Stomach smooth muscle (tissue), 2 donors: ENCODE results near the gene WNK4.
A peak's percentile ranks its signal among the peaks of the same experiment; 100 is the strongest.

Experiments
- H3K27ac ChIP-seq: one replicate; pipeline ENCODE4 v1.7.0; 2013; ENCODE audit warnings: mild to moderate bottlenecking, low read length, inconsistent platforms
- H3K27me3 ChIP-seq, 2 donors: one replicate each; pipeline ENCODE4 v1.7.0; 2013; ENCODE audit warnings: low read length in 2 of 2; ENCODE audit not compliant: insufficient read depth in 2 of 2, control insufficient read depth in 1 of 2
- H3K36me3 ChIP-seq, 2 donors: one replicate each; pipeline ENCODE4 v1.7.0; 2013; ENCODE audit warnings: low read length in 2 of 2; ENCODE audit not compliant: control insufficient read depth in 2 of 2, insufficient read depth in 2 of 2
- H3K4me1 ChIP-seq: one replicate; pipeline ENCODE4 v1.7.0; 2013; ENCODE audit warnings: low read length; ENCODE audit not compliant: control insufficient read depth, insufficient read depth
- H3K4me3 ChIP-seq, 2 donors: one replicate each; pipeline ENCODE4 v1.7.0; 2013; ENCODE audit warnings: low read length in 2 of 2
- H3K9ac ChIP-seq, 2 donors: one replicate each; pipeline ENCODE4 v1.7.0; 2013; ENCODE audit warnings: low read length in 2 of 2, mild to moderate bottlenecking in 1 of 2
- H3K9me3 ChIP-seq, 2 donors: one replicate each; pipeline ENCODE4 v1.7.0; 2013; ENCODE audit warnings: low read length in 2 of 2; ENCODE audit not compliant: control insufficient read depth in 2 of 2
- donor health status: healthy.
- donor health status: Pancreatic carcinoma.

Gene WNK4

GRCh38 chr17:42783791-42784138 is 3.4 kb downstream of the WNK4 start:
- Histone ChIP-seq H3K4me1 (peaks cover 33% of the 10 kb centered on the region), H3K9me3 (no peaks in the 10 kb centered on the region), H3K36me3 (peaks cover 3 to 6% of the 10 kb centered on the region in 2 donors), H3K27me3 (peaks cover 58 to 76% of the 10 kb centered on the region in 2 donors), H3K27ac (no peak overlapping the region), H3K9ac (no peak overlapping the region), H3K4me3 (no peak overlapping the region)

GRCh38 chr17:42784409-42784808 is 4.0 kb downstream of the WNK4 start:
- Histone ChIP-seq H3K4me3 (no peak overlapping the region), H3K27me3 (peaks cover 58 to 76% of the 10 kb centered on the region in 2 donors), H3K27ac (no peak overlapping the region), H3K9ac (no peak overlapping the region), H3K4me1 (peaks cover 33% of the 10 kb centered on the region), H3K36me3 (peaks cover 0 to 2% of the 10 kb centered on the region in 2 donors), H3K9me3 (no peaks in the 10 kb centered on the region)

GRCh38 chr17:42784811-42785592 is 4.6 kb downstream of the WNK4 start:
- H3K27ac ChIP-seq, result no peak overlapping the region
- H3K9ac ChIP-seq, result no peak overlapping the region
- H3K4me3 ChIP-seq, result peak overlapping the region in 1 of 2 donors; percentile 8
- peaks cover 0 to 2% of the 10 kb centered on the region in 2 donors for H3K36me3 ChIP-seq
- no peaks in the 10 kb centered on the region for H3K9me3 ChIP-seq
- H3K27me3 ChIP-seq, result peaks cover 56 to 74% of the 10 kb centered on the region in 2 donors
- peaks cover 31% of the 10 kb centered on the region for H3K4me1 ChIP-seq

GRCh38 chr17:42787266-42787665 is 6.9 kb downstream of the WNK4 start:
- Histone ChIP-seq H3K27me3 (peaks cover 43 to 52% of the 10 kb centered on the region in 2 donors), H3K27ac (no peak overlapping the region), H3K4me3 (no peak overlapping the region), H3K9me3 (no peaks in the 10 kb centered on the region), H3K4me1 (peaks cover 13% of the 10 kb centered on the region), H3K9ac (no peak overlapping the region), H3K36me3 (peaks cover 0 to 2% of the 10 kb centered on the region in 2 donors)

- H3K4me3 ChIP-seq, result no peak overlapping the region
- H3K4me1 ChIP-seq, result peaks cover 5% of the 10 kb centered on the region
- no peaks in the 10 kb centered on the region for H3K9me3 ChIP-seq
- H3K27ac ChIP-seq, result no peak overlapping the region
- peaks cover 7 to 8% of the 10 kb centered on the region in 2 donors for H3K27me3 ChIP-seq
- no peak overlapping the region for H3K9ac ChIP-seq
- H3K36me3 ChIP-seq, result peaks cover 11 to 13% of the 10 kb centered on the region in 2 donors
Observed at GRCh38 chr17:42791948-42792347, 11.5 kb downstream of the WNK4 start.

GRCh38 chr17:42792545-42792944 is 12.1 kb downstream of the WNK4 start:
- Histone ChIP-seq H3K4me3 (no peak overlapping the region), H3K9ac (no peak overlapping the region), H3K36me3 (peaks cover 16 to 17% of the 10 kb centered on the region in 2 donors), H3K27me3 (peaks cover 4 to 6% of the 10 kb centered on the region in 2 donors), H3K27ac (no peak overlapping the region), H3K4me1 (peaks cover 10% of the 10 kb centered on the region), H3K9me3 (no peaks in the 10 kb centered on the region)

- Histone ChIP-seq H3K4me1 (peaks cover 24% of the 10 kb centered on the region), H3K36me3 (peaks cover 15 to 17% of the 10 kb centered on the region in 2 donors), H3K27me3 (no peaks in the 10 kb centered on the region)
Observed at GRCh38 chr17:42795061-42795460, 14.7 kb downstream of the WNK4 start.

GRCh38 chr17:42795465-42795864 is 15.1 kb downstream of the WNK4 start:
- Histone ChIP-seq H3K9me3 (no peaks in the 10 kb centered on the region), H3K4me1 (peaks cover 24% of the 10 kb centered on the region), H3K27ac (no peak overlapping the region), H3K36me3 (peaks cover 15 to 17% of the 10 kb centered on the region in 2 donors), H3K9ac (no peak overlapping the region), H3K27me3 (no peaks in the 10 kb centered on the region), H3K4me3 (no peak overlapping the region)

More at GRCh38 chr17:42795061-42795460, 14.7 kb downstream of the WNK4 start:
- Histone ChIP-seq H3K4me3 (no peak overlapping the region), H3K9me3 (no peaks in the 10 kb centered on the region), H3K27ac (no peak overlapping the region), H3K9ac (no peak overlapping the region)

GRCh38 chr17:42796066-42796758 is 15.8 kb downstream of the WNK4 start:
- Histone ChIP-seq H3K4me3 (no peak overlapping the region), H3K27ac (no peak overlapping the region), H3K9me3 (no peaks in the 10 kb centered on the region), H3K4me1 (peaks cover 24% of the 10 kb centered on the region), H3K36me3 (peaks cover 15 to 17% of the 10 kb centered on the region in 2 donors), H3K9ac (no peak overlapping the region), H3K27me3 (no peaks in the 10 kb centered on the region)

- H3K27ac ChIP-seq, result no peak overlapping the region
- peak overlapping the region; percentile 98 to 99 for H3K4me3 ChIP-seq
- no peaks in the 10 kb centered on the region for H3K27me3 ChIP-seq
- H3K9me3 ChIP-seq, result no peaks in the 10 kb centered on the region
- peaks cover 24% of the 10 kb centered on the region for H3K4me1 ChIP-seq
- H3K36me3 ChIP-seq, result peaks cover 15 to 17% of the 10 kb centered on the region in 2 donors
- H3K9ac ChIP-seq, result peak overlapping the region; percentile 94 to 98
Observed at GRCh38 chr17:42797067-42798007, 16.9 kb downstream of the WNK4 start.
